Testis (tissue), 2 donors: Measurements from ENCODE around the gene VWA8.

Experiments used
- CTCF ChIP-seq, 3 experiments: fragments of 450-650 bp in 2 of 3; fragments of 200-600 bp in 1 of 3; sonication (generic) in 1 of 3; IDR thresholded peaks; one replicate each; pipeline ENCODE4 v1.5.1; 2016 to 2019; ENCODE audit warnings: antibody characterized with exemption in 3 of 3, mild to moderate bottlenecking in 2 of 3, moderate library complexity in 1 of 3
- POLR2A ChIP-seq: fragments of 450-650 bp; IDR thresholded peaks from one replicate; pipeline ENCODE4 v1.6.1; 2017; ENCODE audit warnings: antibody characterized with exemption, mild to moderate bottlenecking, moderate library complexity

- TF ChIP-seq CTCF (IDR thresholded peaks at IDR 0.05) (no peak), POLR2A (no peak)
Observed at GRCh38 chr13:41960211-41960636, 685 bp downstream of the VWA8 start.
